Measurements from ENCODE around the gene TBC1D20. TPM values are rescaled to one million over a fixed set of nuclear protein-coding genes. Genes with fewer than 3 reads are reported as not detected.
"Not testable (repeated sequence)": the region's sequence is repeated elsewhere in the genome, so short reads cannot be mapped to it uniquely, and the experiment has no call there.

Gene TBC1D20
- total and polyA plus RNA-seq, 2 donors from 2014 or later = 19.5 to 26.2 TPM

DNA sequence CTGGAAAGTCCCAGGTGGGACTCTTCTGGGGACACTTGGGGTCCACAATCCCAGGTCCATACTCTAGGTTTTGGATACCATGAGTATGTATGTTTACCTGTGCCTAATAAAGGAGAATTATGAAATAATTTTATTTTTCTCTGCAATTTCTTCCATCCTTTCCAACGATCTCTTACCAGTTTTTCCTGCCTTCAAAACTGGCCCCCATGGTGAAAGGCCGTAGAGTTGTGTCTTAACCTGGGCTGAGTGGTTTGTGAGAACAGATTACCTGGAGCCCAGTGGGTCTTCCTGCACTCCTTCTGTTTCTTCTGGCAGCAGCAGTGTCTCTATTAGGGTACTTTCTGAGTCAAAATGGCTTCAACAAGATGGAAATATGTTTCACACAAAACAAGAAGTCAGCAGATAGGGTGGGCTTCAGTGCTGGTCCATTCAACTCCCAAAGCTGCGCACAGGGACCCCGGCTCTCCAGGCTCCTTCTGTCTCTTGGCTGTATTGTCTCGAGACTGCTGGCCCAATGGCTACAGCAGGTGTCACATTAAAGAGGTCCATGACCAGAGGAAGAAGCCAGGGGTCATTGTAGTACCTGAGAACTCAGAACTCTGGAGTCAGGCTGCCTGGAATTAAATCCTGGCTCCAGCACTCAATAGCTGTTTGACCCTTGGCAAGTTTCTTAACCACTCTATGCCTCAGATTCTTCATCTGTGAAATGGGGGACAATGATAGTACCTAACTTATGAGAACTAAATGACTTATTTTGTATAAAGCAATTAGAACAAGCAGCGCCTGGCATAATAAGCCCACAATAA is 64.7 kb downstream of the TBC1D20 start:
- H3K27me3 ChIP-seq (ENCODE audit: control insufficient read depth, insufficient read depth, low read length) = no peaks in the 10 kb centered on the region
- no peak overlapping the region for H3K9ac ChIP-seq (ENCODE audit: low read length in 3 of 3)
- no peak for DNase-seq
- no peak for FAIRE-seq
- no peak overlapping the region for H3K4me3 ChIP-seq (ENCODE audit: low read length in 3 of 3)
- no peak overlapping the region for H3K27ac ChIP-seq (ENCODE audit: low read depth in 2 of 2, low read length in 2 of 2)
- TF ChIP-seq, protein P1, sequence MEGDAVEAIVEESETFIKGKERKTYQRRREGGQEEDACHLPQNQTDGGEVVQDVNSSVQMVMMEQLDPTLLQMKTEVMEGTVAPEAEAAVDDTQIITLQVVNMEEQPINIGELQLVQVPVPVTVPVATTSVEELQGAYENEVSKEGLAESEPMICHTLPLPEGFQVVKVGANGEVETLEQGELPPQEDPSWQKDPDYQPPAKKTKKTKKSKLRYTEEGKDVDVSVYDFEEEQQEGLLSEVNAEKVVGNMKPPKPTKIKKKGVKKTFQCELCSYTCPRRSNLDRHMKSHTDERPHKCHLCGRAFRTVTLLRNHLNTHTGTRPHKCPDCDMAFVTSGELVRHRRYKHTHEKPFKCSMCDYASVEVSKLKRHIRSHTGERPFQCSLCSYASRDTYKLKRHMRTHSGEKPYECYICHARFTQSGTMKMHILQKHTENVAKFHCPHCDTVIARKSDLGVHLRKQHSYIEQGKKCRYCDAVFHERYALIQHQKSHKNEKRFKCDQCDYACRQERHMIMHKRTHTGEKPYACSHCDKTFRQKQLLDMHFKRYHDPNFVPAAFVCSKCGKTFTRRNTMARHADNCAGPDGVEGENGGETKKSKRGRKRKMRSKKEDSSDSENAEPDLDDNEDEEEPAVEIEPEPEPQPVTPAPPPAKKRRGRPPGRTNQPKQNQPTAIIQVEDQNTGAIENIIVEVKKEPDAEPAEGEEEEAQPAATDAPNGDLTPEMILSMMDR (IDR thresholded peaks at IDR 0.05; ENCODE audit: borderline replicate concordance, extremely low read depth, insufficient read depth) = no peak
- H3K9me3 ChIP-seq (ENCODE audit: control insufficient read depth in 2 of 3, insufficient read depth in 1 of 3, low read length in 3 of 3) = no peaks in the 10 kb centered on the region
- no peaks in the 10 kb centered on the region for H3K4me1 ChIP-seq (ENCODE audit: control insufficient read depth in 2 of 3, insufficient read depth in 2 of 3, low read depth in 1 of 3, low read length in 3 of 3)
- H3K36me3 ChIP-seq (ENCODE audit: control insufficient read depth in 2 of 3, insufficient read depth in 3 of 3, low read length in 3 of 3) = peaks cover 0 to 3% (median 0%) of the 10 kb centered on the region in 3 donors
- intact Hi-C loops (cut with DNase I) = no loop called here

DNA sequence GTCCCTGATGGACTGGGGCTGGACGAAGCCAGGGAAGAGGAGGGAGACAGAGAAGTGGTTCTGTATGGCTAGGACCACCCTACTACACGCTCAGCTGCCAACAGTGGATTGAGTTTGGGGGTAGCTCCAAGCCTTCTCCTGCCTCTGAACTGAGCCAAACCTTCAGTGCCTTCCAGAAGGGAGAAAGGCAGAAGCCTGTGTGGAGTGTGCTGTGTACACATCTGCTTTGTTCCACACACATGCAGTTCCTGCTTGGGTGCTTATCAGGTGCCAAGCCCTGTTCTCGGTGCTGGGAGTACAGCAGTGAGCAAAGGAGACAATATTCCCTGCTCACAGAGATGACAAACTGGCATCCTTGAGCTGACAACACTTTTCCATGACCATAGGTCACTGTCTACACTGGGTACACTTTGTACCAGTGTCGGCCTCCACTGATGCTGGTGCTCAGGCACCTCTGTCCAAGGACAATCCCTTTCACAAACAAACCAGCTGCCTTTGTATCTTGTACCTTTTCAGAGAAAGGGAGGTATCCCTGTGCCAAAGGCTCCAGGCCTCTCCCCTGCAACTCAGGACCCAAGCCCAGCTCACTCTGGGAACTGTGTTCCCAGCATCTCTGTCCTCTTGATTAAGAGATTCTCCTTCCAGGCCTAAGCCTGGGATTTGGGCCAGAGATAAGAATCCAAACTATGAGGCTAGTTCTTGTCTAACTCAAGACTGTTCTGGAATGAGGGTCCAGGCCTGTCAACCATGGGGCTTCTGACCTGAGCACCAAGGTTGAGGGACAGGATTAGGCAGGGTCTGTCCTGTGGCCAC is 65.5 kb downstream of the TBC1D20 start:
- Histone ChIP-seq H3K9ac (ENCODE audit: low read length in 3 of 3) (no peak overlapping the region), H3K27me3 (ENCODE audit: control insufficient read depth, insufficient read depth, low read length) (no peaks in the 10 kb centered on the region), H3K9me3 (ENCODE audit: control insufficient read depth in 2 of 3, insufficient read depth in 1 of 3, low read length in 3 of 3) (no peaks in the 10 kb centered on the region), H3K27ac (ENCODE audit: low read depth in 2 of 2, low read length in 2 of 2) (no peak overlapping the region), H3K4me3 (ENCODE audit: low read length in 3 of 3) (no peak overlapping the region), H3K4me1 (ENCODE audit: control insufficient read depth in 2 of 3, insufficient read depth in 2 of 3, low read depth in 1 of 3, low read length in 3 of 3) (no peaks in the 10 kb centered on the region), H3K36me3 (ENCODE audit: control insufficient read depth in 2 of 3, insufficient read depth in 3 of 3, low read length in 3 of 3) (peaks cover 0 to 3% (median 0%) of the 10 kb centered on the region in 3 donors)
- intact Hi-C loops (cut with DNase I) = no loop called here
- TF ChIP-seq, protein P1 (IDR thresholded peaks at IDR 0.05; ENCODE audit: borderline replicate concordance, extremely low read depth, insufficient read depth) = no peak
- DNase-seq (no peak), FAIRE-seq (no peak)

DNA sequence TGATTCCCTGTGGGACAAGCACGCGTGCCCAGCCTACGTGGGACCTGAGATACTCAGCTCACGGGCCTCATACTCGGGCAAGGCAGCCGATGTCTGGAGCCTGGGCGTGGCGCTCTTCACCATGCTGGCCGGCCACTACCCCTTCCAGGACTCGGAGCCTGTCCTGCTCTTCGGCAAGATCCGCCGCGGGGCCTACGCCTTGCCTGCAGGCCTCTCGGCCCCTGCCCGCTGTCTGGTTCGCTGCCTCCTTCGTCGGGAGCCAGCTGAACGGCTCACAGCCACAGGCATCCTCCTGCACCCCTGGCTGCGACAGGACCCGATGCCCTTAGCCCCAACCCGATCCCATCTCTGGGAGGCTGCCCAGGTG is 66.1 kb downstream of the TBC1D20 start:
- no peak overlapping the region for H3K4me3 ChIP-seq (ENCODE audit: low read length in 3 of 3)
- intact Hi-C loops (cut with DNase I) = no loop called here
- no peak overlapping the region for H3K27ac ChIP-seq (ENCODE audit: low read depth in 2 of 2, low read length in 2 of 2)
- FAIRE-seq = no peak
- H3K4me1 ChIP-seq (ENCODE audit: control insufficient read depth in 2 of 3, insufficient read depth in 2 of 3, low read depth in 1 of 3, low read length in 3 of 3) = no peaks in the 10 kb centered on the region
- no peaks in the 10 kb centered on the region for H3K27me3 ChIP-seq (ENCODE audit: control insufficient read depth, insufficient read depth, low read length)
- no peak overlapping the region for H3K9ac ChIP-seq (ENCODE audit: low read length in 3 of 3)
- TF ChIP-seq, protein P1 (IDR thresholded peaks at IDR 0.05; ENCODE audit: borderline replicate concordance, extremely low read depth, insufficient read depth) = no peak
- DNase-seq = no peak
- H3K9me3 ChIP-seq (ENCODE audit: control insufficient read depth in 2 of 3, insufficient read depth in 1 of 3, low read length in 3 of 3) = no peaks in the 10 kb centered on the region
- peaks cover 0 to 3% (median 0%) of the 10 kb centered on the region in 3 donors for H3K36me3 ChIP-seq (ENCODE audit: control insufficient read depth in 2 of 3, insufficient read depth in 3 of 3, low read length in 3 of 3)

DNA sequence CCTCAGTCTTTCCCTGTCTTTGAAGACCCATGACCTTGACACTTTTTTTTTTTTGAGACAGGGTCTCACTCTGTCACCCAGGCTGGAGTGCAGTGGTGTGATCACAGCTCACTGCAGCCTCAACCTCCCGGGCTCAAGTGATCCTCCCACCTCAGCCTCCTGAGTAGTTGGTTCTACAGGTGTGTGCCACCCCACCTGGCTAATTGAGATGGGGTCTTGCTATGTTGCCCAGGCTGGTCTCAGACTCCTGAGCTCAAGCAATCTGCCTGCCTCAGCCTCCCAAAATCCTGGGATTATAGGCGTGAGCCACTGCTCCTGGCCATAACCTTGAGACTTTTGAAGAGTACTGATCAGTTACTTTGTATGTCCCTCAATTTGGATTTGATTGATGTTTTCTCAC is 69.0 kb downstream of the TBC1D20 start:
- H3K36me3 ChIP-seq (ENCODE audit: control insufficient read depth in 2 of 3, insufficient read depth in 3 of 3, low read length in 3 of 3); FAIRE-seq; H3K9ac ChIP-seq (ENCODE audit: low read length in 3 of 3); H3K27me3 ChIP-seq (ENCODE audit: control insufficient read depth, insufficient read depth, low read length); H3K4me3 ChIP-seq (ENCODE audit: low read length in 3 of 3); H3K9me3 ChIP-seq (ENCODE audit: control insufficient read depth in 2 of 3, insufficient read depth in 1 of 3, low read length in 3 of 3); intact Hi-C loops (cut with DNase I); H3K4me1 ChIP-seq (ENCODE audit: control insufficient read depth in 2 of 3, insufficient read depth in 2 of 3, low read depth in 1 of 3, low read length in 3 of 3); DNase-seq; H3K27ac ChIP-seq (ENCODE audit: low read depth in 2 of 2, low read length in 2 of 2): not testable (repeated sequence)

All from kidney (tissue), 14 donors.